OCI-LY7 (cell line): ENCODE data around the gene XPR1. TPM values are rescaled to one million over a fixed set of nuclear protein-coding genes. Genes with fewer than 3 reads are reported as not detected.

Source experiments
- small RNA-seq: library from RNA; depleted of rRNA; stranded (forward); fragments of <200 nt; gene quantifications from one replicate; pipeline ENCODE3, GENCODE V24; 2014
- total RNA-seq, 2 experiments: library from RNA; depleted of rRNA in 1 of 2; stranded (reverse); fragments of >200 nt in 1 of 2; shearing (Covaris generic) in 1 of 2; gene quantifications; 2 replicates each; pipeline ENCODE4 v1.2.3, GENCODE V29; 2014 to 2022

XPR1 gene
- total RNA-seq, 2 experiments from 2014 or later, result 8.6 to 17.2 TPM

Small RNAs within 50 kb of the gene (small RNA-seq; reads per million reads assigned to genes)
- not detected for gene RF00026

Other genes with a start within 250 kb of the XPR1 start
- 69.3 and 78.4 TPM in 2 replicates for gene ACBD6, start 129.4 kb upstream of the XPR1 start, total RNA-seq (2014; rRNA removed; shearing (Covaris generic))
- 61.2 and 64.4 TPM in 2 replicates for gene ACBD6, start 129.4 kb upstream of the XPR1 start, total RNA-seq (2022)
- gene OVAAL, start 73.1 kb upstream of the XPR1 start, total RNA-seq (2014; rRNA removed; shearing (Covaris generic)), result not detected in 2 replicates
- gene OVAAL, start 73.1 kb upstream of the XPR1 start, total RNA-seq (2022), result not detected in 2 replicates